Activated CD8-positive, alpha-beta T cell treated with anti-CD3 and anti-CD28 coated beads for 36 hours (primary cell): ENCODE results near the gene GALNT2. TPM values are rescaled to one million over a fixed set of nuclear protein-coding genes. Genes with fewer than 3 reads are reported as not detected.

Source experiments
- ATAC-seq: fragments of 200-7000 bp; cut with Tn5 transposase; one replicate; pipeline ENCODE4 v1.10.0; 2021; ENCODE audit warnings: mild to moderate bottlenecking, moderate library complexity
- CTCF ChIA-PET: fragments of 350-600 bp; sonication (Branson Sonifier 250); formaldehyde crosslinking; loops from one replicate; lab custom pipeline; 2021; ENCODE audit warnings: antibody characterized with exemption; lab: Charles Lee
- POLR2A ChIA-PET: fragments of 350-600 bp; sonication (Branson Sonifier 250); formaldehyde crosslinking; loops from one replicate; lab custom pipeline; 2021; ENCODE audit warnings: antibody characterized with exemption; lab: Charles Lee
- DNase-seq: peaks from one replicate; pipeline ENCODE4 v3.0.0-alpha.2; 2020
- H3K27ac Mint-ChIP-seq: one replicate; pipeline ENCODE4 v1.8.0; 2021; ENCODE audit warnings: mild to moderate bottlenecking, mixed read lengths
- H3K27me3 Mint-ChIP-seq: one replicate; pipeline ENCODE4 v1.8.0; 2021; ENCODE audit warnings: mixed read lengths
- H3K36me3 Mint-ChIP-seq: one replicate; pipeline ENCODE4 v1.8.0; 2021; ENCODE audit warnings: low read depth, mixed read lengths
- H3K4me1 Mint-ChIP-seq: one replicate; pipeline ENCODE4 v1.8.0; 2021; ENCODE audit warnings: low read depth, mixed read lengths
- H3K4me3 Mint-ChIP-seq: one replicate; pipeline ENCODE4 v1.8.0; 2021; ENCODE audit warnings: mild to moderate bottlenecking, moderate library complexity, mixed read lengths
- H3K9me3 Mint-ChIP-seq: one replicate; pipeline ENCODE4 v1.8.0; 2021; ENCODE audit warnings: mixed read lengths
- CTCF ChIP-seq: fragments of 200-600 bp; IDR thresholded peaks from one replicate; pipeline ENCODE4 v1.8.0; 2022; ENCODE audit warnings: antibody characterized with exemption, mild to moderate bottlenecking
- intact Hi-C: fragments of 100-400 bp; cut with micrococcal nuclease; formaldehyde crosslinking; loops from one replicate; pipeline ENCODE4 v1.10.0; 2022
- total RNA-seq, 2 experiments: library from RNA; stranded (reverse); gene quantifications; one replicate each; pipeline ENCODE4 v1.2.3, GENCODE V29; 2021

The GALNT2 gene
- total RNA-seq, 2 experiments from 2014 or later, result 40.1 to 42.3 TPM

DNA sequence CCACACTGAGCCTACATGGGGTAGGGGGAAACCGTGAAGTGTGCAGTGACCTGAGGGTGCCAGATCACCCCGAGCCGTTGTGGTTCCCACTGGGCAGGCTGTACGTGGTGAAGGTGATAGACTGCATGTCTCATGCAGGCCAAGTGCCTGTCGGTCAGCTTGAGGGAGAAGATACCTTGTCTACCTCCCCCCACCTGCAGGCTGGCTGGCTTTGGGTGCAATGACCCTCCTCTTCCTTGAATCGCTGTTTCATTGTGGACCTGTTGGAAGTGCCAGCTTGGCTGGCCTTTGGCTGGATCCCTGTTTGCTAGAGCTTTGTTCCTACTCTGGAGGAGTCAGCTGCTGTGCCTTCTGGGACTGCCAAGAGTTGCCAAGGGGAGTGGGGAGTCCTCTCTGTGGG is 92.5 kb downstream of the GALNT2 start:
- ATAC-seq, result no peak
- Mint-ChIP-seq H3K4me3 (no peak overlapping the region), H3K27me3 (no peaks in the 10 kb centered on the region), H3K4me1 (peaks cover 26% of the 10 kb centered on the region), H3K36me3 (peaks cover 2% of the 10 kb centered on the region), H3K27ac (no peak overlapping the region), H3K9me3 (no peaks in the 10 kb centered on the region)
- ChIA-PET POLR2A (no interaction called here), CTCF (no interaction called here)
- DNase-seq, result no peak
- intact Hi-C loops, result no loop called here
- no peak for TF ChIP-seq CTCF

- ATAC-seq (no peak), DNase-seq (no peak)
- ChIA-PET CTCF (no interaction called here), POLR2A (no interaction called here)
- intact Hi-C loops, result no loop called here
- Mint-ChIP-seq H3K27ac (no peak overlapping the region), H3K4me3 (no peak overlapping the region), H3K4me1 (peaks cover 19% of the 10 kb centered on the region), H3K27me3 (no peaks in the 10 kb centered on the region), H3K36me3 (no peaks in the 10 kb centered on the region), H3K9me3 (no peaks in the 10 kb centered on the region)
- no peak for TF ChIP-seq CTCF
These were observed 94.1 kb downstream of the GALNT2 start for GRCh38 chr1:230160957-230161771.

- H3K4me1 Mint-ChIP-seq, result peaks cover 17% of the 10 kb centered on the region
- intact Hi-C loops, result no loop called here
- CTCF ChIA-PET, result no interaction called here
- H3K36me3 Mint-ChIP-seq, result no peaks in the 10 kb centered on the region
- DNase-seq, result no peak
- no peaks in the 10 kb centered on the region for H3K27me3 Mint-ChIP-seq
- H3K4me3 Mint-ChIP-seq, result no peak overlapping the region
- POLR2A ChIA-PET, result no interaction called here
- ATAC-seq, result no peak
- no peak overlapping the region for H3K27ac Mint-ChIP-seq
- TF ChIP-seq CTCF, result no peak
- H3K9me3 Mint-ChIP-seq, result no peaks in the 10 kb centered on the region
These were observed 96.2 kb downstream of the GALNT2 start for GRCh38 chr1:230163205-230163604.

- Mint-ChIP-seq H3K27me3 (no peaks in the 10 kb centered on the region), H3K4me1 (peaks cover 20% of the 10 kb centered on the region), H3K4me3 (no peak overlapping the region), H3K27ac (no peak overlapping the region), H3K9me3 (no peaks in the 10 kb centered on the region), H3K36me3 (no peaks in the 10 kb centered on the region)
- ChIA-PET POLR2A (no interaction called here), CTCF (no interaction called here)
- intact Hi-C loops, result no loop called here
- DNase-seq (no peak), ATAC-seq (no peak)
- no peak for TF ChIP-seq CTCF
These were observed 96.7 kb downstream of the GALNT2 start for GRCh38 chr1:230163719-230164118.

GRCh38 chr1:230165536-230165935 is 98.5 kb downstream of the GALNT2 start:
- H3K27me3 Mint-ChIP-seq, result no peaks in the 10 kb centered on the region
- H3K4me3 Mint-ChIP-seq, result no peak overlapping the region
- no peak overlapping the region for H3K27ac Mint-ChIP-seq
- intact Hi-C loops, result no loop called here
- ATAC-seq, result no peak
- POLR2A ChIA-PET, result no interaction called here
- TF ChIP-seq CTCF, result no peak
- no peaks in the 10 kb centered on the region for H3K9me3 Mint-ChIP-seq
- CTCF ChIA-PET, result interaction anchor here (0.8 to 3.2 kb wide), 7 partner anchors 20 to 504 kb away, joined by 3 to 21 read pairs (median 4); no protein-coding TSS in a partner anchor
- no peak for DNase-seq
- H3K36me3 Mint-ChIP-seq, result peaks cover under 1% of the 10 kb centered on the region
- H3K4me1 Mint-ChIP-seq, result peaks cover 38% of the 10 kb centered on the region
